Panc1 (cell line): ENCODE measurements around the gene MYL2. TPM values are rescaled to one million over a fixed set of nuclear protein-coding genes. Genes with fewer than 3 reads are reported as not detected.

Experiments
- ATAC-seq: fragments of 200-7000 bp; cut with Tn5 transposase; 2 replicates; pipeline ENCODE4 v1.9.1; 2020; ENCODE audit warnings: mild to moderate bottlenecking, moderate library complexity
- BruUV-seq: library from RNA; stranded (reverse); fragments of 400-500 nt; replicated peaks from 2 replicates; lab custom pipeline; 2021; lab: Mats Ljungman, UMichigan
- CTCF ChIA-PET: fragments of 300-600 bp; sonication (Branson Sonifier 250); formaldehyde crosslinking; loops from one replicate; lab custom pipeline; 2022; ENCODE audit warnings: antibody characterized with exemption; lab: Charles Lee
- POLR2A ChIA-PET: fragments of 300-600 bp; sonication (Branson Sonifier 250); formaldehyde crosslinking; loops from one replicate; lab custom pipeline; 2022; ENCODE audit warnings: antibody characterized with exemption; lab: Charles Lee
- DNase-seq: peaks from one replicate; pipeline ENCODE4 v3.0.0-alpha.2; 2010; ENCODE audit warnings: low read depth, low spot score
- H3K27ac ChIP-seq: 2 replicates; pipeline ENCODE4 v1.5.1; 2011; ENCODE audit warnings: mild to moderate bottlenecking, low read length, inconsistent platforms
- H3K27me3 ChIP-seq: fragments of 200-500 bp; sonication (Bioruptor generic); 2 replicates; pipeline ENCODE4 v1.6.0; 2014; ENCODE audit warnings: low read length, inconsistent platforms; ENCODE audit not compliant: control insufficient read depth, insufficient read depth
- H3K36me3 ChIP-seq: fragments of 200-500 bp; sonication (Bioruptor generic); 2 replicates; pipeline ENCODE4 v1.5.1; 2014; ENCODE audit warnings: inconsistent platforms, mild to moderate bottlenecking, low read length, moderate library complexity; ENCODE audit not compliant: control insufficient read depth, insufficient read depth
- H3K4me1 ChIP-seq: 2 replicates; pipeline ENCODE4 v1.5.1; 2011; ENCODE audit warnings: inconsistent platforms, mild to moderate bottlenecking, low read length, moderate library complexity; ENCODE audit not compliant: control insufficient read depth, insufficient read depth
- H3K4me3 ChIP-seq, 2 experiments: 2 replicates each; pipeline ENCODE4 v1.5.1; 2011 to 2012; ENCODE audit warnings: low read depth in 2 of 2, low read length in 2 of 2, mild to moderate bottlenecking in 2 of 2, inconsistent platforms in 1 of 2, moderate library complexity in 1 of 2
- H3K9me3 ChIP-seq: fragments of 200-500 bp; sonication (Bioruptor generic); 2 replicates; pipeline ENCODE4 v1.5.1; 2014; ENCODE audit warnings: low read depth, mild to moderate bottlenecking, inconsistent platforms, low read length, moderate library complexity; ENCODE audit not compliant: control insufficient read depth, insufficient read depth
- CTCF ChIP-seq: fragments of 450-650 bp; IDR thresholded peaks from 2 replicates; pipeline ENCODE4 v1.5.1; 2017; ENCODE audit warnings: mild to moderate bottlenecking
- POLR2AphosphoS5 ChIP-seq: IDR thresholded peaks from 2 replicates; pipeline ENCODE4 v1.6.1; 2012; ENCODE audit warnings: mild to moderate bottlenecking, low read depth, low read length, moderate library complexity
- REST ChIP-seq, 2 experiments: IDR thresholded peaks; 2 replicates each; pipeline ENCODE4 v1.6.1; 2011 to 2012; ENCODE audit warnings: low read depth in 2 of 2, control low read depth in 1 of 2, low read length in 1 of 2, mild to moderate bottlenecking in 1 of 2, moderate library complexity in 1 of 2; ENCODE audit not compliant: insufficient read depth in 1 of 2
- SIN3A ChIP-seq: IDR thresholded peaks from 2 replicates; pipeline ENCODE4 v1.6.1; 2012; ENCODE audit warnings: low read depth, mild to moderate bottlenecking, low read length, moderate library complexity, borderline replicate concordance; ENCODE audit not compliant: insufficient read depth
- TCF7L2 ChIP-seq: IDR thresholded peaks from 2 replicates; pipeline ENCODE4 v1.6.1; 2011; ENCODE audit warnings: mild to moderate bottlenecking, low read depth, low read length, inconsistent platforms
- in situ Hi-C: cut with HindIII; loops from 2 replicates; pipeline ENCODE4 v1.10.0; 2016; ENCODE audit warnings: low sequenced_read_pairs, low pct_unique_long_range_greater_than_20kb
- intact Hi-C: fragments of 100-400 bp; cut with micrococcal nuclease; formaldehyde crosslinking; loops from one replicate; pipeline ENCODE4 v1.10.0; 2022; ENCODE audit not compliant: unreplicated experiment
- total RNA-seq: library from RNA; stranded (reverse); gene quantifications from one replicate; pipeline ENCODE4 v1.2.1, GENCODE V29; 2021; ENCODE audit not compliant: unreplicated experiment

Gene MYL2
- total RNA-seq, 1 experiment from 2014 or later = not detected

GRCh38 chr12:110906985-110907384 lies 13.4 kb downstream of the MYL2 start:
- no TSS peak for BruUV-seq
- Histone ChIP-seq H3K27ac (no peak overlapping the region), H3K4me3 (no peak overlapping the region), H3K36me3 (no peaks in the 10 kb centered on the region), H3K27me3 (no peaks in the 10 kb centered on the region), H3K4me1 (no peaks in the 10 kb centered on the region), H3K9me3 (no peaks in the 10 kb centered on the region)
- no peak for DNase-seq
- POLR2A ChIA-PET = no interaction called here
- CTCF ChIA-PET = no interaction called here
- no peak; the same call in 1 of the 2 replicates for ATAC-seq
- no peak for TF ChIP-seq CTCF
- TF ChIP-seq REST (IDR thresholded peaks at IDR 0.05; ENCODE audit: insufficient read depth in 1 of 2, low read depth in 2 of 2, low read length in 1 of 2) = no peak
- TF ChIP-seq POLR2AphosphoS5 = no peak
- TF ChIP-seq SIN3A = no peak
- no peak for TF ChIP-seq TCF7L2
- intact Hi-C loops (no loop called here), in situ Hi-C loops (no loop called here)

GRCh38 chr12:110906516-110906915 lies 13.9 kb downstream of the MYL2 start:
- TF ChIP-seq TCF7L2 = no peak
- no peak for TF ChIP-seq CTCF
- no peak for TF ChIP-seq SIN3A
- no peak for TF ChIP-seq REST (IDR thresholded peaks at IDR 0.05; ENCODE audit: insufficient read depth in 1 of 2, low read depth in 2 of 2, low read length in 1 of 2)
- no peak for TF ChIP-seq POLR2AphosphoS5
- in situ Hi-C loops = no loop called here
- POLR2A ChIA-PET = no interaction called here
- CTCF ChIA-PET = no interaction called here
- ATAC-seq (no peak), DNase-seq (no peak)
- BruUV-seq = no TSS peak
- Histone ChIP-seq H3K9me3 (no peaks in the 10 kb centered on the region), H3K27me3 (no peaks in the 10 kb centered on the region), H3K36me3 (no peaks in the 10 kb centered on the region), H3K4me3 (no peak overlapping the region), H3K27ac (no peak overlapping the region), H3K4me1 (no peaks in the 10 kb centered on the region)
- intact Hi-C loops = no loop called here
